Keratinocyte (primary cell): ENCODE measurements around the gene GRIK2. TPM values are rescaled to one million over a fixed set of nuclear protein-coding genes. Genes with fewer than 3 reads are reported as not detected.

Experiments used
- DNase-seq: peaks from one replicate; pipeline ENCODE4 v3.0.0-alpha.2; 2011; ENCODE audit warnings: low read depth, missing footprints, low spot score
- FAIRE-seq: peaks from 2 replicates; lab custom pipeline; 2011; peaks lifted over from hg19 to GRCh38; lab: Jason Lieb, UNC
- H2AFZ ChIP-seq: 2 replicates; pipeline ENCODE4 v1.6.0; 2012; ENCODE audit warnings: low read length, control low read depth, inconsistent platforms; ENCODE audit not compliant: control insufficient read depth
- H3K27ac ChIP-seq: 2 replicates; pipeline ENCODE4 v1.5.1; 2011; ENCODE audit warnings: low read length; ENCODE audit not compliant: control insufficient read depth, insufficient read depth
- H3K27me3 ChIP-seq: 3 replicates; pipeline ENCODE4 v1.6.0; 2011; ENCODE audit warnings: low read length; ENCODE audit not compliant: control insufficient read depth, insufficient read depth; ENCODE audit errors: extremely low read depth
- H3K36me3 ChIP-seq, 2 experiments: 2 replicates in 1 of 2; 3 replicates in 1 of 2; pipeline ENCODE4 v1.5.1; 2011; ENCODE audit warnings: low read length in 2 of 2, mild to moderate bottlenecking in 1 of 2; ENCODE audit not compliant: control insufficient read depth in 2 of 2, insufficient read depth in 2 of 2; ENCODE audit errors: extremely low read depth in 1 of 2
- H3K4me1 ChIP-seq: 3 replicates; pipeline ENCODE4 v1.5.1; 2011; ENCODE audit warnings: low read length; ENCODE audit not compliant: control insufficient read depth, insufficient read depth; ENCODE audit errors: extremely low read depth
- H3K4me2 ChIP-seq: 3 replicates; pipeline ENCODE4 v1.6.0; 2011; ENCODE audit warnings: low read depth, low read length; ENCODE audit not compliant: control insufficient read depth, insufficient read depth; ENCODE audit errors: extremely low read depth
- H3K4me3 ChIP-seq, 3 experiments: fragments of 200-600 bp in 1 of 3; sonication (generic) in 1 of 3; 2 replicates in 2 of 3; 3 replicates in 1 of 3; pipeline ENCODE4 v1.5.1; 2011 to 2016; ENCODE audit warnings: low read length in 3 of 3, mild to moderate bottlenecking in 3 of 3, control low read depth in 2 of 3, inconsistent platforms in 1 of 3, low read depth in 1 of 3, mixed read lengths in 1 of 3, mixed run types in 1 of 3, moderate library complexity in 1 of 3; ENCODE audit not compliant: control insufficient read depth in 2 of 3, insufficient read depth in 2 of 3; ENCODE audit errors: extremely low read depth in 1 of 3
- H3K79me2 ChIP-seq: 2 replicates; pipeline ENCODE4 v1.6.0; 2012; ENCODE audit warnings: low read length; ENCODE audit not compliant: control insufficient read depth, insufficient read depth
- H3K9ac ChIP-seq: 3 replicates; pipeline ENCODE4 v1.6.0; 2011; ENCODE audit warnings: low read length; ENCODE audit not compliant: control insufficient read depth, insufficient read depth; ENCODE audit errors: extremely low read depth
- H3K9me1 ChIP-seq: 3 replicates; pipeline ENCODE4 v1.6.0; 2011; ENCODE audit warnings: low read length; ENCODE audit not compliant: control insufficient read depth, insufficient read depth; ENCODE audit errors: extremely low read depth
- H3K9me3 ChIP-seq: 2 replicates; pipeline ENCODE4 v1.5.1; 2012; ENCODE audit warnings: low read depth, low read length; ENCODE audit not compliant: control insufficient read depth
- H4K20me1 ChIP-seq: 3 replicates; pipeline ENCODE4 v1.6.0; 2011; ENCODE audit warnings: low read length; ENCODE audit not compliant: control insufficient read depth, insufficient read depth; ENCODE audit errors: extremely low read depth
- CTCF ChIP-seq, 3 experiments: IDR thresholded peaks in 1 of 3; conservative IDR thresholded peaks in 1 of 3; optimal IDR thresholded peaks in 1 of 3; 2 replicates in 2 of 3; 3 replicates in 1 of 3; pipeline versions ENCODE3 to v1.5.1; 2011; ENCODE audit warnings: low read length in 3 of 3, mild to moderate bottlenecking in 3 of 3, moderate library complexity in 2 of 3, control low read depth in 1 of 3, inconsistent platforms in 1 of 3; ENCODE audit not compliant: insufficient read depth in 2 of 3; ENCODE audit errors: extremely low read depth in 1 of 3
- EZH2 ChIP-seq: IDR thresholded peaks from one replicate; pipeline ENCODE4 v1.6.1; 2012; ENCODE audit warnings: inconsistent platforms, mild to moderate bottlenecking, low read length, moderate library complexity
- dilution Hi-C: fragments of 300-500 bp; cut with MboI; formaldehyde crosslinking; loops from one replicate; pipeline ENCODE4 v1.7.0; 2020; ENCODE audit warnings: low sequenced_read_pairs; ENCODE audit not compliant: extremely low pct_ligation_motif_present
- polyA plus RNA-seq, 5 experiments: library from polyadenylated mRNA; depleted of rRNA in 3 of 5; stranded (reverse) in 3 of 5; stranded (forward) in 1 of 5; unstranded in 1 of 5; fragments of >200 nt; gene quantifications; 1 replicate in 1 of 5; 2 replicates in 3 of 5; 3 replicates in 1 of 5; pipeline versions ENCODE4 v1.2.1 to v1.2.3, GENCODE V29; 2011 to 2012; ENCODE audit warnings: missing spikeins in 2 of 5, low read depth in 1 of 5, low replicate concordance in 1 of 5

Gene GRIK2
- polyA plus RNA-seq, 1 donor (not counting 4 experiments of a cell fraction or from before 2014, with no cell fraction given) = 0.01 TPM

- Histone ChIP-seq H4K20me1 (no peaks in the 10 kb centered on the region), H3K9ac (no peak overlapping the region), H3K27me3 (no peaks in the 10 kb centered on the region), H3K9me1 (no peaks in the 10 kb centered on the region), H3K4me1 (no peaks in the 10 kb centered on the region), H2AFZ (no peak overlapping the region), H3K79me2 (no peaks in the 10 kb centered on the region), H3K4me3 (no peak overlapping the region), H3K4me2 (no peak overlapping the region), H3K27ac (no peak overlapping the region), H3K9me3 (no peaks in the 10 kb centered on the region), H3K36me3 (no peaks in the 10 kb centered on the region)
- FAIRE-seq = no peak
- DNase-seq = no peak
- dilution Hi-C loops = no loop called here
- TF ChIP-seq CTCF (optimal IDR thresholded peaks at IDR 0.05 in 1 of 3, IDR thresholded peaks at IDR 0.05 in 1 of 3, conservative IDR thresholded peaks at IDR 0.05 in 1 of 3; ENCODE audit: extremely low read depth in 1 of 3, insufficient read depth in 2 of 3, low read length in 3 of 3) (no peak), EZH2 (no peak)
These were observed 134.0 kb downstream of the GRIK2 start for GRCh38 chr6:101527467-101527866.

GRCh38 chr6:101528801-101529200 is 135.3 kb downstream of the GRIK2 start:
- TF ChIP-seq EZH2 (no peak), CTCF (optimal IDR thresholded peaks at IDR 0.05 in 1 of 3, IDR thresholded peaks at IDR 0.05 in 1 of 3, conservative IDR thresholded peaks at IDR 0.05 in 1 of 3; ENCODE audit: extremely low read depth in 1 of 3, insufficient read depth in 2 of 3, low read length in 3 of 3) (no peak)
- FAIRE-seq = no peak

More at GRCh38 chr6:101528801-101529200, 135.3 kb downstream of the GRIK2 start:
- no peak overlapping the region for H2AFZ ChIP-seq
- H3K4me1 ChIP-seq = no peaks in the 10 kb centered on the region
- no peaks in the 10 kb centered on the region for H3K9me1 ChIP-seq
- no peaks in the 10 kb centered on the region for H3K79me2 ChIP-seq
- H3K36me3 ChIP-seq = no peaks in the 10 kb centered on the region
- dilution Hi-C loops = no loop called here
- H3K4me2 ChIP-seq = no peak overlapping the region
- H3K9me3 ChIP-seq = no peaks in the 10 kb centered on the region
- no peak for DNase-seq
- no peaks in the 10 kb centered on the region for H3K27me3 ChIP-seq
- no peak overlapping the region for H3K9ac ChIP-seq
- H3K4me3 ChIP-seq = no peak overlapping the region
- no peaks in the 10 kb centered on the region for H4K20me1 ChIP-seq
- no peak overlapping the region for H3K27ac ChIP-seq
